Endothelial cell of umbilical vein (primary cell): ENCODE data around the gene SSH2. TPM values are rescaled to one million over a fixed set of nuclear protein-coding genes. Genes with fewer than 3 reads are reported as not detected.

Experiments
- BruUV-seq: library from RNA; stranded (reverse); fragments of 400-500 nt; replicated peaks from 2 replicates; lab custom pipeline; 2021; lab: Mats Ljungman, UMichigan
- CTCF ChIA-PET: fragments of 300-600, 350-600 bp; sonication (Branson Sonifier 250); formaldehyde crosslinking; loops from one replicate; lab custom pipeline; 2021; ENCODE audit warnings: antibody characterized with exemption, inconsistent platforms; lab: Charles Lee
- POLR2A ChIA-PET: fragments of 300-600, 350-600 bp; sonication (Branson Sonifier 250); formaldehyde crosslinking; loops from one replicate; lab custom pipeline; 2021; ENCODE audit warnings: antibody characterized with exemption, inconsistent platforms; lab: Charles Lee
- DNase-seq: peaks from one replicate; pipeline ENCODE4 v3.0.0-alpha.2; 2011; ENCODE audit warnings: low read depth, low spot score
- FAIRE-seq: peaks from 2 replicates; lab custom pipeline; 2011; peaks lifted over from hg19 to GRCh38; lab: Jason Lieb, UNC
- H2AFZ ChIP-seq: 2 replicates; pipeline ENCODE4 v1.6.0; 2012; ENCODE audit warnings: low read depth, low read length, control low read depth, inconsistent platforms
- H3K27ac ChIP-seq: 2 replicates; pipeline ENCODE4 v1.5.1; 2011; ENCODE audit warnings: low read depth, mild to moderate bottlenecking, control low read depth, low read length, moderate library complexity; ENCODE audit not compliant: insufficient read depth
- H3K27me3 ChIP-seq, 2 experiments: 2 replicates each; pipeline versions ENCODE4 v1.6.0 to v1.6.1; 2011; ENCODE audit warnings: low read length in 2 of 2, mixed read lengths in 1 of 2; ENCODE audit not compliant: control insufficient read depth in 2 of 2, insufficient read depth in 2 of 2
- H3K36me3 ChIP-seq, 2 experiments: 2 replicates in 1 of 2; 3 replicates in 1 of 2; pipeline ENCODE4 v1.5.1; 2011; ENCODE audit warnings: low read length in 2 of 2, mild to moderate bottlenecking in 1 of 2, moderate library complexity in 1 of 2; ENCODE audit not compliant: control insufficient read depth in 2 of 2, insufficient read depth in 2 of 2; ENCODE audit errors: extremely low read depth in 1 of 2
- H3K4me1 ChIP-seq: 3 replicates; pipeline ENCODE4 v1.5.1; 2011; ENCODE audit warnings: mild to moderate bottlenecking, low read length; ENCODE audit not compliant: control insufficient read depth, insufficient read depth; ENCODE audit errors: extremely low read depth
- H3K4me2 ChIP-seq: 2 replicates; pipeline ENCODE4 v1.6.1; 2011; ENCODE audit warnings: low read length, control low read depth, mixed read lengths; ENCODE audit not compliant: insufficient read depth
- H3K4me3 ChIP-seq, 3 experiments: fragments of 200-600 bp in 1 of 3; sonication (generic), shearing (Covaris generic) in 1 of 3; replicated peaks in 1 of 3; 2 replicates each; pipeline ENCODE4 v1.5.1; 2011 to 2016; ENCODE audit warnings: control low read depth in 3 of 3, low read length in 3 of 3, mild to moderate bottlenecking in 2 of 3, inconsistent platforms in 1 of 3, low read depth in 1 of 3, moderate library complexity in 1 of 3; ENCODE audit not compliant: insufficient read depth in 1 of 3
- H3K79me2 ChIP-seq: 2 replicates; pipeline ENCODE4 v1.6.0; 2012; ENCODE audit warnings: low read length, inconsistent platforms; ENCODE audit not compliant: control insufficient read depth, insufficient read depth
- H3K9ac ChIP-seq: replicated peaks from 2 replicates; pipeline ENCODE3; 2011; ENCODE audit warnings: low read length, control low read depth; ENCODE audit not compliant: insufficient read depth; ENCODE audit errors: extremely low read depth
- H3K9me1 ChIP-seq: replicated peaks from 3 replicates; pipeline ENCODE4 v1.6.0; 2011; ENCODE audit warnings: mild to moderate bottlenecking, low read length; ENCODE audit not compliant: control insufficient read depth, insufficient read depth; ENCODE audit errors: extremely low read depth
- H3K9me3 ChIP-seq: replicated peaks from 2 replicates; pipeline ENCODE4 v1.5.1; 2012; ENCODE audit warnings: low read length, inconsistent platforms; ENCODE audit not compliant: control insufficient read depth, insufficient read depth
- H4K20me1 ChIP-seq: replicated peaks from 2 replicates; pipeline ENCODE3; 2011; ENCODE audit warnings: mild to moderate bottlenecking, low read length; ENCODE audit not compliant: control insufficient read depth, insufficient read depth; ENCODE audit errors: extremely low read depth
- CTCF ChIP-seq, 2 donors: IDR thresholded peaks; 1 replicate in 1 of 2; 2 replicates in 1 of 2; pipeline ENCODE4 v1.5.1; 2011; ENCODE audit warnings: low read length in 2 of 2, mild to moderate bottlenecking in 2 of 2, moderate library complexity in 2 of 2, control low read depth in 1 of 2, inconsistent platforms in 1 of 2, low read depth in 1 of 2; ENCODE audit not compliant: insufficient read depth in 1 of 2; ENCODE audit errors: extremely low read depth in 1 of 2
- EZH2 ChIP-seq: IDR thresholded peaks from 2 replicates; pipeline ENCODE4 v1.6.1; 2012; ENCODE audit warnings: borderline replicate concordance, low read depth, mild to moderate bottlenecking, moderate library complexity, low read length, inconsistent platforms; ENCODE audit not compliant: severe bottlenecking
- FOS ChIP-seq: IDR thresholded peaks from 2 replicates; pipeline ENCODE4 v1.6.1; 2011; ENCODE audit warnings: mild to moderate bottlenecking, low read length, moderate library complexity, borderline replicate concordance; ENCODE audit not compliant: insufficient read depth
- GATA2 ChIP-seq: IDR thresholded peaks from 2 replicates; pipeline ENCODE4 v1.7.0; 2011; ENCODE audit warnings: low read depth, mild to moderate bottlenecking, moderate library complexity, mixed read lengths, low read length; ENCODE audit not compliant: insufficient read length, insufficient read depth
- JUN ChIP-seq: IDR thresholded peaks from 2 replicates; pipeline ENCODE4 v1.6.1; 2011; ENCODE audit warnings: borderline replicate concordance, low read depth; ENCODE audit not compliant: insufficient read length, insufficient read depth
- MAX ChIP-seq: IDR thresholded peaks from 2 replicates; pipeline ENCODE4 v1.6.1; 2011; ENCODE audit not compliant: insufficient read depth, insufficient read length
- MYC ChIP-seq: IDR thresholded peaks from one replicate; pipeline ENCODE4 v1.6.1; 2011; ENCODE audit warnings: mild to moderate bottlenecking, low read depth, low read length
- POLR2A ChIP-seq: IDR thresholded peaks from 2 replicates; pipeline ENCODE4 v1.6.1; 2012; ENCODE audit warnings: low read depth, mild to moderate bottlenecking, control low read depth, low read length
- POLR2AphosphoS5 ChIP-seq: IDR thresholded peaks from 2 replicates; pipeline ENCODE4 v1.6.1; 2012; ENCODE audit warnings: low read depth, mild to moderate bottlenecking, control low read depth, low read length, moderate library complexity; ENCODE audit not compliant: insufficient read depth
- dilution Hi-C: fragments of 300-500 bp; cut with MboI; formaldehyde crosslinking; loops from one replicate; pipeline ENCODE4 v1.15.0; 2019; ENCODE audit warnings: low sequenced_read_pairs; ENCODE audit not compliant: extremely low pct_ligation_motif_present
- intact Hi-C: fragments of 100-400 bp; cut with micrococcal nuclease; formaldehyde crosslinking; loops from one replicate; pipeline ENCODE4 v1.10.0; 2022
- polyA plus RNA-seq, 4 experiments: library from polyadenylated mRNA; depleted of rRNA in 3 of 4; stranded (reverse) in 3 of 4; unstranded in 1 of 4; fragments of >200 nt; gene quantifications; 2 replicates each; pipeline versions ENCODE4 v1.2.1 to v1.2.3, GENCODE V29; 2011 to 2012; ENCODE audit warnings: missing spikeins in 1 of 4
- total RNA-seq: library from RNA; stranded (reverse); gene quantifications from 2 replicates; pipeline ENCODE4 v1.2.3, GENCODE V29; 2021

SSH2 gene
- total and polyA plus RNA-seq, 2 donors (not counting 3 experiments of a cell fraction or from before 2014, with no cell fraction given) = 24.6 to 60.9 TPM

- Histone ChIP-seq H3K4me3 (no peak overlapping the region), H3K79me2 (no peaks in the 10 kb centered on the region), H3K9me1 (no peaks in the 10 kb centered on the region), H3K4me1 (peaks cover 27% of the 10 kb centered on the region), H3K9ac (no peak overlapping the region), H4K20me1 (no peaks in the 10 kb centered on the region), H3K4me2 (no peak overlapping the region), H3K27me3 (no peaks in the 10 kb centered on the region), H2AFZ (no peak overlapping the region), H3K27ac (no peak overlapping the region), H3K9me3 (no peaks in the 10 kb centered on the region), H3K36me3 (peaks cover 9% of the 10 kb centered on the region in 2 experiments)
- CTCF ChIA-PET = interaction anchor here (1.1 to 2.0 kb wide), 4 partner anchors 9 to 116 kb away, joined by 3 to 6 read pairs (median 4); no protein-coding TSS in a partner anchor
- POLR2A ChIA-PET = no interaction called here
- dilution Hi-C loops = no loop called here
- DNase-seq (no peak), FAIRE-seq (no peak)
- intact Hi-C loops = no loop called here
- TF ChIP-seq MYC (no peak), JUN (no peak), MAX (no peak), EZH2 (no peak), GATA2 (no peak), POLR2A (no peak), FOS (no peak), CTCF (IDR thresholded peaks at IDR 0.05; ENCODE audit: extremely low read depth in 1 of 2, insufficient read depth in 1 of 2, low read depth in 1 of 2, low read length in 2 of 2) (no peak), POLR2AphosphoS5 (no peak)
- BruUV-seq = no TSS peak
Observed at GRCh38 chr17:29663155-29663554, 266.9 kb downstream of the SSH2 start.
